ENCODE data around the gene DSC1. TPM values are rescaled to one million over a fixed set of nuclear protein-coding genes. Genes with fewer than 3 reads are reported as not detected.

Gene DSC1
- total and polyA plus RNA-seq, 3 donors from 2014 or later, result 0.07 to 0.12 TPM; not detected in 1

DNA sequence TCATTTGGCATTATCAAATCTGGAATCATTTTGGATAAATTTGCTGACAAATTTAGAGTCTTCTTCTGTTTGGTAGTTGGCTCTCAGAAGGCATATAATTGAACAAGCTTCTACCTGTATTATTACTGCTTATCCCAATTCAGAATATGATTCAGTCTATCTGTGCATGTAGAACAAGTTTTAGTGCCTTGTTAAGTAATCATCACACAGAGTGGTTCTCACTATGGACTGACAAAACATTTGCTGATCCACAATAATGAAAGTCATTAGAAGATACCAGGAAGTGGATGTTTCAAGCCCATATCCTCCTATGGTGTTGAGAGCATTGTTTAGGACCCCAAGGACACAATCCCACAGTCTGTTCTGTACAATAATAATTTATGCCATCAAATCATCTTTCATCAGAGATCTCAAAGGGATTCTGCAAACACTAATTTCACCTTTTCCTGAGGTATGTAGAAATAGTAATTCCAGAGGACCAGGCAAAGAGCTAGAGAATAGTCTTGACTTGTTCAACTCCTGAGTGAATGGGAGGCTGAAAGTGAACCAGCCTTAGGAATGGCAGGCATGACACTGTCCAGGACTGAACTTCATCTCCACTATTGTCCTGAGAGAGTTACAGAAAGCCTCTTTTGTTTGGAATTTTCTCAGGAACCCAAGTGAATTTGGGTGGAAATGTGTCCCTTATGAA is 29.6 kb upstream of the DSC1 start:
- H3K4me1 ChIP-seq, result no peaks in the 10 kb centered on the region
- intact Hi-C loops (cut with DNase I; ENCODE audit: low total_unique reads), result no loop called here
- H3K36me3 ChIP-seq (ENCODE audit: low read depth, missing control alignments), result no peaks in the 10 kb centered on the region
- no peak for DNase-seq
- H3K27ac ChIP-seq, result no peak overlapping the region
- H3K9me3 ChIP-seq, result no peaks in the 10 kb centered on the region
- TF ChIP-seq, protein P1, sequence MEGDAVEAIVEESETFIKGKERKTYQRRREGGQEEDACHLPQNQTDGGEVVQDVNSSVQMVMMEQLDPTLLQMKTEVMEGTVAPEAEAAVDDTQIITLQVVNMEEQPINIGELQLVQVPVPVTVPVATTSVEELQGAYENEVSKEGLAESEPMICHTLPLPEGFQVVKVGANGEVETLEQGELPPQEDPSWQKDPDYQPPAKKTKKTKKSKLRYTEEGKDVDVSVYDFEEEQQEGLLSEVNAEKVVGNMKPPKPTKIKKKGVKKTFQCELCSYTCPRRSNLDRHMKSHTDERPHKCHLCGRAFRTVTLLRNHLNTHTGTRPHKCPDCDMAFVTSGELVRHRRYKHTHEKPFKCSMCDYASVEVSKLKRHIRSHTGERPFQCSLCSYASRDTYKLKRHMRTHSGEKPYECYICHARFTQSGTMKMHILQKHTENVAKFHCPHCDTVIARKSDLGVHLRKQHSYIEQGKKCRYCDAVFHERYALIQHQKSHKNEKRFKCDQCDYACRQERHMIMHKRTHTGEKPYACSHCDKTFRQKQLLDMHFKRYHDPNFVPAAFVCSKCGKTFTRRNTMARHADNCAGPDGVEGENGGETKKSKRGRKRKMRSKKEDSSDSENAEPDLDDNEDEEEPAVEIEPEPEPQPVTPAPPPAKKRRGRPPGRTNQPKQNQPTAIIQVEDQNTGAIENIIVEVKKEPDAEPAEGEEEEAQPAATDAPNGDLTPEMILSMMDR (IDR thresholded peaks at IDR 0.05), result no peak
- TF ChIP-seq POLR2A (IDR thresholded peaks at IDR 0.05), result no peak
- no peaks in the 10 kb centered on the region for H3K27me3 ChIP-seq
- no peak overlapping the region for H3K4me3 ChIP-seq

DNA sequence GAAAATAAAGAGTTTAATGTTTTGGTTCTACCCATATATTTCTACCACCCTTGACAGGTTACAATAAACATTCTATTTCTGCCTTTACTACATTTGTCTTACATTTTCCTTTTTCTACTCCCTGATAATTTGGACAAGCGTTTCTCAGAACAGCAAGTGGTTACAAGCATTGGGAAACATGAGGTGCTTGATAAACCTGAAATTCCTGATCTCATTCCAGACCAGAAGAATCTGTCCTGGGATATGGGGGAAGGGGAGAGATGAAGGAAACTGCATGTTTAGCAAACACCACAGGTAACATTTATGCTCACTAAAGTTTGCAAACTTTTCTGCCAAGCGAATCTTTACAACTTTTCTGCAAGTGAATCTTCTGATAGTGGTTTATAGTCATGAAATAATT is 28.3 kb upstream of the DSC1 start:
- TF ChIP-seq, protein P1 (IDR thresholded peaks at IDR 0.05), result no peak
- no peak for TF ChIP-seq POLR2A (IDR thresholded peaks at IDR 0.05)
- Histone ChIP-seq H3K36me3 (ENCODE audit: low read depth, missing control alignments) (no peaks in the 10 kb centered on the region), H3K27ac (no peak overlapping the region), H3K27me3 (no peaks in the 10 kb centered on the region), H3K4me1 (no peaks in the 10 kb centered on the region), H3K4me3 (no peak overlapping the region), H3K9me3 (no peaks in the 10 kb centered on the region)
- no peak for DNase-seq
- whole genome bisulfite sequencing, 2 donors, result 63 to 73% methylated on average over 2 of the region's 2 CpGs
- intact Hi-C loops (cut with DNase I; ENCODE audit: low total_unique reads), result no loop called here

DNA sequence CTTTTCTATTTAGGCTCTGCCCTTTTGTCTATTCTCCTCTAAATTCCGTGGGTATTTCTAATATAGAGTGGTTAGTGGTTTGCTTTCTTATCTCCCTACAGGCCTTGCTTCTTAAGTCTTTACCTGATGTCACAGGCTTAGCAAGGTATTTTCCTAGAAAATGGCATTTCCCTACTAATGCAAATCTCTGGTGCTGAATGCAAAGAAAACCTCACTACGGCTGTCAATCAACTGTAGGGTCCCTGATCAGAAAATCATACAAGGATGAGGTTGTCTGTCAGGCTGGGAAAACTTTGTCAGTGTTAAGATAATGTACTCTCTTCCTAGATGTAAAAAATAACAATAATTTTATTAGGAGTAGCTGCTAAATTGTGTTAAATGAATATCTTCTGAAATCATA is 27.1 kb upstream of the DSC1 start:
- no peak for DNase-seq
- intact Hi-C loops (cut with DNase I; ENCODE audit: low total_unique reads), result no loop called here
- H3K4me3 ChIP-seq, result no peak overlapping the region
- no peak for TF ChIP-seq POLR2A (IDR thresholded peaks at IDR 0.05)
- TF ChIP-seq, protein P1 (IDR thresholded peaks at IDR 0.05), result no peak
- H3K4me1 ChIP-seq, result no peaks in the 10 kb centered on the region
- no peaks in the 10 kb centered on the region for H3K36me3 ChIP-seq (ENCODE audit: low read depth, missing control alignments)
- H3K27ac ChIP-seq, result no peak overlapping the region
- WGBS, 2 donors, result 84 to 86% methylated on average over 2 of the region's 2 CpGs
- H3K27me3 ChIP-seq, result no peaks in the 10 kb centered on the region
- no peaks in the 10 kb centered on the region for H3K9me3 ChIP-seq

DNA sequence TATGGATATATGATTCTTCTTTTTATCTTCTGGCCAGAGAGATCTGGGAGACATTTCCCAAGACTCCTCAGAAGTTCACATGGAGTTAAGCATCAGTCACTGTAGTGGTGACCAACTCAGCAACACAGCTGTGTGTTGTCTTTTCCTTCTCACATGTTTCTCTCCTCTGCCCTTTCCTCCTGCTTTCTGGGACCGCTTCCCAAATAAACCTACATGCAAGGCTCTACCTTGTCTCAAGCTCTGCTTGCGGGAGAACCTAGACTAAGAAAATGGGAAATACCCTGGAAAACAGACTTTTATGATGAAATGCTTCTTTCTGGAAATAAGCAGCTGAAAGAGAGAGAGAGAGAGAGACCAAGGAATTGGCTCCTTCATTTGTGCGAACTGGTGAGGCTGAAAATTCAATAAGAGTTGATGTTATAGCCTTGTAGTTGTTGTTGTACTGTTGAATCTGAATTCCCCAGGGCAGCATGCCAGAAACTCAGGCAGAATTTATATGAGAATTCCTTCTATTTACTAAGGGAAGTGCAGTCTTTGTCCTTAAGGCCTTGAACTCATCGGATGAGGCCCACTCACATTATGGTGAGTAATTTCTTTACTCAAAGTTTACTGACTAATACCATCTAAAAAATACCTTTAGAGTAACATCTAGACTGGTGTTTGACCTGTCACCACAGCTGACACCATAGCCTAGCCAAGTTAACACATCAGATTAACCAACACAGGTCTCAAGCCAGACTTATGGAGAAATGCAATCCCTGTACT is 22.7 kb upstream of the DSC1 start:
- Histone ChIP-seq H3K36me3 (ENCODE audit: low read depth, missing control alignments) (no peaks in the 10 kb centered on the region), H3K4me1 (no peaks in the 10 kb centered on the region), H3K4me3 (no peak overlapping the region), H3K9me3 (no peaks in the 10 kb centered on the region), H3K27ac (no peak overlapping the region), H3K27me3 (no peaks in the 10 kb centered on the region)
- intact Hi-C loops (cut with DNase I; ENCODE audit: low total_unique reads), result no loop called here
- TF ChIP-seq POLR2A (IDR thresholded peaks at IDR 0.05), result no peak
- TF ChIP-seq, protein P1 (IDR thresholded peaks at IDR 0.05), result no peak
- WGBS, 2 donors, result 56 to 71% methylated on average over 4 of the region's 4 CpGs
- no peak for DNase-seq

All from testis (tissue), 3 donors.